ENCODE data around the gene KIAA0232. TPM values are rescaled to one million over a fixed set of nuclear protein-coding genes. Genes with fewer than 3 reads are reported as not detected.
"Not testable (repeated sequence)": the region's sequence is repeated elsewhere in the genome, so short reads cannot be mapped to it uniquely, and the experiment has no call there.

Gene KIAA0232
- total and polyA plus RNA-seq, 11 donors, result 20.0 to 78.4 (median 67.7) TPM

DNA sequence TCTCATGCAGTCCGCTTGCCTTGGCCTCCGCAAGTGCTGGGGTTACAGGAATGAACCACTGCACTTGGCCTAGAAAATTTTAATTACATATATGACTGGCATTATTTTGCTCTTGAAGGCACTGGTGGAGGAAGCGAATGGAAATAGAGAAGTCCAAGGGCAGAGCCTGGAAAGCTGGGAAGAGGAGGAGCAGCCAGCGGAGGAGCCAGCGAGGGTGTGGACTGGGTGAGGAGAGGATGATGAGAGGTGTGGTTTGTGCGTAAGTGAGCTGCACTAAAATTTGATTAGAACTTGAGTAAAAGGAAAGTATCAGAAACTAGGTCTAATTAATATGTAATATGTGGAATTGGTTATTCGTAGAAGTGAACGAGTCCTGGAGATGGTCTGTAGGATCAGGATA, 13.3 kb downstream of the KIAA0232 start:
- no peak for DNase-seq
- WGBS, 4 donors, result 96 to 98% (median 97%) methylated on average over 8 of the region's 8 CpGs
- Histone ChIP-seq H3K27me3 (no peaks in the 10 kb centered on the region), H3K9me3 (no peaks in the 10 kb centered on the region), H3K36me3 (peaks cover 0 to 12% (median 0%) of the 10 kb centered on the region in 9 donors), H3K27ac (no peak overlapping the region), H3K4me1 (peaks cover 0 to 81% (median 24%) of the 10 kb centered on the region in 12 donors), H3K4me3 (no peak overlapping the region)
- intact Hi-C loops (cut with DNase I), result loop anchor here in 1 of 10 donors (10.0 kb wide), 1 partner anchor 49 kb away; no protein-coding TSS in a partner anchor
- no peak for ATAC-seq
- no peak for TF ChIP-seq POLR2A (IDR thresholded peaks at IDR 0.05)
- TF ChIP-seq, protein P1, sequence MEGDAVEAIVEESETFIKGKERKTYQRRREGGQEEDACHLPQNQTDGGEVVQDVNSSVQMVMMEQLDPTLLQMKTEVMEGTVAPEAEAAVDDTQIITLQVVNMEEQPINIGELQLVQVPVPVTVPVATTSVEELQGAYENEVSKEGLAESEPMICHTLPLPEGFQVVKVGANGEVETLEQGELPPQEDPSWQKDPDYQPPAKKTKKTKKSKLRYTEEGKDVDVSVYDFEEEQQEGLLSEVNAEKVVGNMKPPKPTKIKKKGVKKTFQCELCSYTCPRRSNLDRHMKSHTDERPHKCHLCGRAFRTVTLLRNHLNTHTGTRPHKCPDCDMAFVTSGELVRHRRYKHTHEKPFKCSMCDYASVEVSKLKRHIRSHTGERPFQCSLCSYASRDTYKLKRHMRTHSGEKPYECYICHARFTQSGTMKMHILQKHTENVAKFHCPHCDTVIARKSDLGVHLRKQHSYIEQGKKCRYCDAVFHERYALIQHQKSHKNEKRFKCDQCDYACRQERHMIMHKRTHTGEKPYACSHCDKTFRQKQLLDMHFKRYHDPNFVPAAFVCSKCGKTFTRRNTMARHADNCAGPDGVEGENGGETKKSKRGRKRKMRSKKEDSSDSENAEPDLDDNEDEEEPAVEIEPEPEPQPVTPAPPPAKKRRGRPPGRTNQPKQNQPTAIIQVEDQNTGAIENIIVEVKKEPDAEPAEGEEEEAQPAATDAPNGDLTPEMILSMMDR (IDR thresholded peaks at IDR 0.05), result no peak

DNA sequence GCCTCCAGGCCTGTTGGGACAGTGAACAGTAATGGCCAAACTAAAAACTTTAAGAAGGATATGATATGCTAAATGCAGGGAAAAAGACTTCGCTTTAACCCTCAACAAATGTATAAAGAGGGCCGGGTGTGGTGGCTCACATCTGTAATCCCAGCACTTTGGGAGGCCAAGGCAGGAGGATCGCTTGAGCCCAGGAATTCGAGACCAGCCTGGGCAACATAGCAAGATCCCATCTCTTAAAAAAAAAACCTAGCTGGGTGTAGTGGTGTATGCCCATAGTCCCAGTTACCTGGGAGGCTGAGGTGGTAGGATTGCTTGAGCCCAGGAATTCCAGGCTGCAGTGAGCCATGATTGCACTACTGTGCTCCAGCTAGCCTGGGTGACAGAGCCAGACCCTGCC, 14.8 kb downstream of the KIAA0232 start:
- peaks cover 0 to 82% (median 27%) of the 10 kb centered on the region in 12 donors for H3K4me1 ChIP-seq
- not testable (repeated sequence) for ATAC-seq, DNase-seq, H3K9me3 ChIP-seq, H3K36me3 ChIP-seq, H3K4me3 ChIP-seq, H3K27me3 ChIP-seq, H3K27ac ChIP-seq
- intact Hi-C loops (cut with DNase I), result loop anchor here in 1 of 10 donors (10.0 kb wide), 1 partner anchor 47 kb away; no protein-coding TSS in a partner anchor
- WGBS, 4 donors, result 92 to 99% (median 99%) methylated on average over 4 of the region's 4 CpGs

DNA sequence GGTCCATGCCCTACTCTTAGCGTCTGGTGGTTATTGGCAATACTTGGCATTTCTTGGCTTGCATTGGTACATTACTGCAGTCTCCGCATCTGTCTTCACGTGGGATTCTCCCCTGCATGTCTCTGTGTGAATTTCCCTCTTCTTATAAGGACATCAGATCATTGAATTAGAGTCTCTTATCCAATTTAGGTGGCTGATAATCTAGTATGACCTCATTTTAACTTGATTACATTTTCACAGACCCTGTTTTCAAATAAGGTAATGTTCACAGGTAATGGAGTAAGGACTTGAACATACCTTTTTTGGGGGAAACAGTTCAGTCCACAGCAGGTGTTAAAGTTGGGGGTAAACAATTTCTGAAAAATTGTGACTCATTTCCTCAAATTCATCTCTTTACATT, 16.6 kb downstream of the KIAA0232 start:
- intact Hi-C loops (cut with DNase I), result loop anchor here in 1 of 10 donors (10.0 kb wide), 1 partner anchor 46 kb away; no protein-coding TSS in a partner anchor

DNA sequence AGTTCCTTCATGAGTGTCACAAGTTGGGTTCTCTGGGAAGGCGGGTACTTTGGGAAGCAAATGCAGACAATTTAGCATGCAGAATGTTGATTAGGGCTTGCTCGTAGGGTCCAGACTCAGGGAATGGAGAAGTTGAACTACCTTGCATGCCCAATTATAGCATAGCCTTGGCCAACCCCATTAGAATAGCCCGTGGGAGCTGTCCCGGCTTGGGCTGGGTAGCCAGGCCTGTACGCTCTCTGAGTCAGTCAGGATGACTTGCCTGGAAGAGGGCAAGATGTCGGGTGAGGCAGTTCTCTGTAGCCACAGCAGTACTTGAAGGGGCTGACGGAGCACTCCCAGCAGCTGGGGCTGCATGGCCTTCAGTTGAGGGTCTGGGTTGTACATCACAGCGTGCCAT, 19.5 kb downstream of the KIAA0232 start:
- peaks cover 0 to 70% (median 29%) of the 10 kb centered on the region in 12 donors for H3K4me1 ChIP-seq

More for the DNA sequence above, 16.6 kb downstream of the KIAA0232 start:
- H3K27ac ChIP-seq, result peak overlapping the region in 1 of 12 donors; percentile 17
- H3K27me3 ChIP-seq, result no peaks in the 10 kb centered on the region
- no peak overlapping the region for H3K4me3 ChIP-seq
- no peak for DNase-seq
- H3K9me3 ChIP-seq, result no peaks in the 10 kb centered on the region
- no peak for TF ChIP-seq POLR2A (IDR thresholded peaks at IDR 0.05)
- TF ChIP-seq, protein P1 (IDR thresholded peaks at IDR 0.05), result no peak
- H3K4me1 ChIP-seq, result peaks cover 0 to 67% (median 22%) of the 10 kb centered on the region in 12 donors
- WGBS, 4 donors, result 73 to 79% (median 76%) methylated on average over 3 of the region's 3 CpGs
- no peak for ATAC-seq
- H3K36me3 ChIP-seq, result peaks cover 0 to 8% (median 0%) of the 10 kb centered on the region in 9 donors

More for the DNA sequence above, 19.5 kb downstream of the KIAA0232 start:
- Histone ChIP-seq H3K36me3 (peaks cover 0 to 5% (median 0%) of the 10 kb centered on the region in 9 donors), H3K27ac (no peak overlapping the region), H3K4me3 (no peak overlapping the region), H3K27me3 (no peaks in the 10 kb centered on the region), H3K9me3 (no peaks in the 10 kb centered on the region)
- WGBS, 4 donors, result 80 to 89% (median 84%) methylated on average over 8 of the region's 8 CpGs
- no peak for DNase-seq
- intact Hi-C loops (cut with DNase I), result no loop called here
- peak; percentile 46 to 75 (median 59) for ATAC-seq
- TF ChIP-seq POLR2A (IDR thresholded peaks at IDR 0.05), result no peak
- TF ChIP-seq, protein P1 (IDR thresholded peaks at IDR 0.05), result no peak
